H1 (cell line): ENCODE data around the gene PYURF. TPM values are rescaled to one million over a fixed set of nuclear protein-coding genes. Genes with fewer than 3 reads are reported as not detected.

ENCODE experiments used
- HDAC2 ChIP-seq, 2 experiments: fragments of 300-600 bp in 1 of 2; sonication (generic) in 1 of 2; IDR thresholded peaks; 2 replicates each; pipeline ENCODE4 v1.6.1; 2011 to 2012; ENCODE audit warnings: low read depth in 2 of 2, low read length in 2 of 2, mild to moderate bottlenecking in 2 of 2, moderate library complexity in 2 of 2, borderline replicate concordance in 1 of 2, inconsistent platforms in 1 of 2
- KDM1A ChIP-seq: fragments of 200-600, 300-600 bp; sonication (generic); IDR thresholded peaks from 2 replicates; pipeline ENCODE4 v1.7.1; 2016; ENCODE audit warnings: mild to moderate bottlenecking, low read length, borderline replicate concordance
- MAFK ChIP-seq: IDR thresholded peaks from 2 replicates; pipeline ENCODE4 v1.6.1; 2012; ENCODE audit warnings: low read depth, mild to moderate bottlenecking, improper control_type of control experiment, low read length
- SRF ChIP-seq: IDR thresholded peaks from 2 replicates; pipeline ENCODE4 v1.6.1; 2011; ENCODE audit warnings: mild to moderate bottlenecking, low read depth, low read length, moderate library complexity
- polyA plus RNA-seq, 7 experiments: library from polyadenylated mRNA; depleted of rRNA in 3 of 7; stranded (reverse) in 5 of 7; unstranded in 2 of 7; fragments of >200 nt in 5 of 7; fragments of 200-250 nt in 2 of 7; gene quantifications; 1 replicate in 5 of 7; 2 replicates in 1 of 7; 4 replicates in 1 of 7; pipeline versions ENCODE4 v1.2.1 to v1.2.3, GENCODE V29; 2011 to 2013; ENCODE audit warnings: missing spikeins in 2 of 7, mixed read lengths in 2 of 7
- total RNA-seq: library from RNA; stranded (reverse); fragmentation: NEBNext Ultra II Directional; extraction: Animal tissue kit (Norgen Biotek cat#: 25700); gene quantifications from 2 replicates; pipeline ENCODE4 v1.2.1, GENCODE V29; 2021
- TF ChIP-seq, protein P1 (sequence below): IDR thresholded peaks from 2 replicates; pipeline ENCODE4 v1.6.1; 2012; ENCODE audit warnings: inconsistent platforms

PYURF gene
- total and polyA plus RNA-seq, 2 of the 8 experiments (the other 6 are each of a cell fraction or from before 2014, with no cell fraction given) = 31.6 to 44.8 TPM

DNA sequence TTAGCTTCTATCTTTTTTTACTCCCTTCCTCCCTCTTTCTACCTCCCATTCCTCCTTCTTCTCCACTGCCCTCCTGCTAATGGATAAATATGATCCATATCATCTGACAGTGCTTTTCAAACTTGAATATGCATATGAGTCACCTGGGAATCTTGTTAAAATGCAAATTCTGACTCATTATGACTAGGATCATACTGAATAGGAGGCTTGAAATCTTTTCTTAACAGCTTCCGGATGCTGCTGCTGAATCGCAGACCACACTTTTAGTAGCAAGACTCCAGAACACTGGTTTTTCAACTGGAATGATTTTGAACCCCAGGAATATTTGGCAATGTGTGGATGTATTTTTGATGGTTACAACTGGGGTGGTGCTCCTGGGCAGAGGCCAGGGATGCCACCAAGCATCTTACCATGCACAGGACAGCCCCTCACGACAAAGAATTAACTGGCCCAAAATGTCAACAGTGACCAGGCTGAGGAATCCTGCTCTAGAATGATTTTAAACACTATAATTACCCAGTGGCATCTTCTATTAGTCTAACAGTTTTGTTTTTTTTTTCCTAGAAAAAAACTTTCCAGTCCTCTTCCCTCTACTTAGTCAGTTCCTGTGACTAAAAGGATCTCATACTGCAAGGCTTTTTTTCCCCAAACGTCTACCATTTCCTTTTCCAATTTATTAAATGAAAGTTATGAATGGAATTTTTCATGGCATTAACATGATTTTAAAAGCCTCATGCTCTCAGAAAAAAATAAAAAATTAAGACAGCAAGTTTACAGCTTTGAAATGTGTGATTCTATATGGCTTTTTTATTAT is 10.6 kb upstream of the PYURF start (continued):
- TF ChIP-seq, protein P1, sequence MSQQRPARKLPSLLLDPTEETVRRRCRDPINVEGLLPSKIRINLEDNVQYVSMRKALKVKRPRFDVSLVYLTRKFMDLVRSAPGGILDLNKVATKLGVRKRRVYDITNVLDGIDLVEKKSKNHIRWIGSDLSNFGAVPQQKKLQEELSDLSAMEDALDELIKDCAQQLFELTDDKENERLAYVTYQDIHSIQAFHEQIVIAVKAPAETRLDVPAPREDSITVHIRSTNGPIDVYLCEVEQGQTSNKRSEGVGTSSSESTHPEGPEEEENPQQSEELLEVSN = no peak
- TF ChIP-seq HDAC2 (IDR thresholded peaks at IDR 0.05; ENCODE audit: borderline replicate concordance in 1 of 2, low read depth in 2 of 2, low read length in 2 of 2) (no peak), KDM1A (no peak), MAFK (no peak), SRF (no peak)
- TF ChIP-seq, all 59 proteins: peak for 0
